GM08714 (cell line): Measurements from ENCODE around the gene LMO4.

Experiments
- H3K4me3 ChIP-seq: fragments of 200-500 bp; sonication (Bioruptor generic); 2 replicates; pipeline ENCODE4 v1.5.1; 2014; ENCODE audit warnings: mild to moderate bottlenecking, low read length, inconsistent platforms
- ZNF274 ChIP-seq: IDR thresholded peaks from 2 replicates; pipeline ENCODE4 v1.6.1; 2012; ENCODE audit warnings: mild to moderate bottlenecking, low read depth, low read length

LMO4 gene

GRCh38 chr1:87394982-87395381 is 66.3 kb downstream of the LMO4 start:
- no peak for TF ChIP-seq ZNF274
- H3K4me3 ChIP-seq = no peak overlapping the region
